Spinal cord (tissue), 10 donors: ENCODE measurements around the gene SPTSSB. TPM values are rescaled to one million over a fixed set of nuclear protein-coding genes. Genes with fewer than 3 reads are reported as not detected.

Source experiments
- DNase-seq, 6 donors: peaks; one replicate each; pipeline versions ENCODE4 v3.0.0 to v3.0.0-alpha.2; 2013 to 2015; ENCODE audit warnings: low spot score in 6 of 6, low read depth in 4 of 6
- H3K27ac ChIP-seq: one replicate; pipeline ENCODE4 v1.5.1; 2013; ENCODE audit warnings: low read depth, low read length, control low read depth
- H3K27me3 ChIP-seq: one replicate; pipeline ENCODE4 v1.6.1; 2013; ENCODE audit warnings: low read length; ENCODE audit not compliant: control insufficient read depth, insufficient read depth
- H3K36me3 ChIP-seq: one replicate; pipeline ENCODE4 v1.6.1; 2013; ENCODE audit warnings: low read length; ENCODE audit not compliant: control insufficient read depth, insufficient read depth
- H3K4me1 ChIP-seq: one replicate; pipeline ENCODE4 v1.6.1; 2013; ENCODE audit warnings: low read length; ENCODE audit not compliant: control insufficient read depth, insufficient read depth
- H3K4me3 ChIP-seq: one replicate; pipeline ENCODE4 v1.5.1; 2013; ENCODE audit warnings: low read depth, low read length, control low read depth
- H3K9me3 ChIP-seq: one replicate; pipeline ENCODE4 v1.6.1; 2013; ENCODE audit warnings: low read length; ENCODE audit not compliant: control insufficient read depth, insufficient read depth
- WGBS: methylation state at CpG from one replicate; pipeline ENCODE4 v1.1.5; 2013; ENCODE audit warnings: missing lambda C conversion rate; ENCODE audit not compliant: insufficient coverage; 5-methylcytosine and 5-hydroxymethylcytosine counted together
- polyA plus RNA-seq, 2 donors: library from polyadenylated mRNA; unstranded; fragments of 120-200 nt; gene quantifications; one replicate each; pipeline ENCODE4 v1.2.1, GENCODE V29; 2013; ENCODE audit not compliant: insufficient read length in 2 of 2
- total RNA-seq, 2 donors: library from RNA; depleted of rRNA in 1 of 2; stranded (reverse); fragments of 120-200 nt in 1 of 2; fragments of >200 nt in 1 of 2; gene quantifications; one replicate each; pipeline versions ENCODE4 v1.2.3 to v1.2.4, GENCODE V29; 2013 to 2014
- donor health status: healthy.

Gene SPTSSB
- total and polyA plus RNA-seq, 4 donors = 1.9 to 16.1 (median 10.5) TPM

GRCh38 chr3:161345023-161345422 is 26.3 kb downstream of the SPTSSB start:
- 60% methylated on average over 1 of the region's 2 CpGs for WGBS
- H3K36me3 ChIP-seq = no peaks in the 10 kb centered on the region
- H3K9me3 ChIP-seq = no peaks in the 10 kb centered on the region
- H3K27me3 ChIP-seq = no peaks in the 10 kb centered on the region
- peak in 1 of 6 donors; percentile 25 for DNase-seq
- H3K4me3 ChIP-seq = no peak overlapping the region
- H3K4me1 ChIP-seq = no peaks in the 10 kb centered on the region
- H3K27ac ChIP-seq = no peak overlapping the region

GRCh38 chr3:161343986-161344385 is 27.3 kb downstream of the SPTSSB start:
- peak in 1 of 6 donors; percentile 32 for DNase-seq
- no peaks in the 10 kb centered on the region for H3K36me3 ChIP-seq
- H3K9me3 ChIP-seq = no peaks in the 10 kb centered on the region
- H3K27ac ChIP-seq = no peak overlapping the region
- H3K27me3 ChIP-seq = no peaks in the 10 kb centered on the region
- H3K4me3 ChIP-seq = no peak overlapping the region
- no peaks in the 10 kb centered on the region for H3K4me1 ChIP-seq
- 100% methylated on average over 1 of the region's 1 CpG for WGBS

- no CpG with 5 or more reads among the region's 3 CpGs for whole genome bisulfite sequencing
- Histone ChIP-seq H3K9me3 (no peaks in the 10 kb centered on the region), H3K4me1 (no peaks in the 10 kb centered on the region), H3K27ac (no peak overlapping the region), H3K27me3 (no peaks in the 10 kb centered on the region), H3K36me3 (no peaks in the 10 kb centered on the region), H3K4me3 (no peak overlapping the region)
- DNase-seq = no peak
Observed at GRCh38 chr3:161343540-161343939, 27.8 kb downstream of the SPTSSB start.

GRCh38 chr3:161342629-161343028 is 28.7 kb downstream of the SPTSSB start:
- H3K4me3 ChIP-seq = no peak overlapping the region
- H3K9me3 ChIP-seq = no peaks in the 10 kb centered on the region
- H3K36me3 ChIP-seq = no peaks in the 10 kb centered on the region
- H3K27me3 ChIP-seq = no peaks in the 10 kb centered on the region
- no peak for DNase-seq
- no peak overlapping the region for H3K27ac ChIP-seq
- H3K4me1 ChIP-seq = no peaks in the 10 kb centered on the region
- whole genome bisulfite sequencing = no CpG with 5 or more reads among the region's 3 CpGs

GRCh38 chr3:161339517-161340500 is 31.5 kb downstream of the SPTSSB start:
- Histone ChIP-seq H3K27ac (no peak overlapping the region), H3K36me3 (no peaks in the 10 kb centered on the region), H3K27me3 (no peaks in the 10 kb centered on the region), H3K4me1 (no peaks in the 10 kb centered on the region), H3K4me3 (no peak overlapping the region), H3K9me3 (no peaks in the 10 kb centered on the region)
- no peak for DNase-seq
- 58% methylated on average over 2 of the region's 4 CpGs for WGBS

- no peaks in the 10 kb centered on the region for H3K9me3 ChIP-seq
- H3K4me1 ChIP-seq = no peaks in the 10 kb centered on the region
- no peak for DNase-seq
- H3K36me3 ChIP-seq = no peaks in the 10 kb centered on the region
- no peak overlapping the region for H3K27ac ChIP-seq
- no peaks in the 10 kb centered on the region for H3K27me3 ChIP-seq
- H3K4me3 ChIP-seq = no peak overlapping the region
Observed at GRCh38 chr3:161337311-161337710, 34.0 kb downstream of the SPTSSB start.

- H3K4me1 ChIP-seq = no peaks in the 10 kb centered on the region
- no peak overlapping the region for H3K4me3 ChIP-seq
- H3K27ac ChIP-seq = no peak overlapping the region
- WGBS = 67% methylated on average over 2 of the region's 2 CpGs
- no peaks in the 10 kb centered on the region for H3K27me3 ChIP-seq
- H3K36me3 ChIP-seq = no peaks in the 10 kb centered on the region
- H3K9me3 ChIP-seq = no peaks in the 10 kb centered on the region
- DNase-seq = no peak
Observed at GRCh38 chr3:161336661-161337060, 34.7 kb downstream of the SPTSSB start.

- H3K4me3 ChIP-seq = no peak overlapping the region
- H3K36me3 ChIP-seq = no peaks in the 10 kb centered on the region
- WGBS = no CpG with 5 or more reads among the region's 2 CpGs
- H3K4me1 ChIP-seq = no peaks in the 10 kb centered on the region
- no peak overlapping the region for H3K27ac ChIP-seq
- H3K9me3 ChIP-seq = no peaks in the 10 kb centered on the region
- no peaks in the 10 kb centered on the region for H3K27me3 ChIP-seq
- no peak for DNase-seq
Observed at GRCh38 chr3:161333696-161334095, 37.6 kb downstream of the SPTSSB start.

- WGBS = 57% methylated on average over 1 of the region's 1 CpG
- no peak for DNase-seq
- no peaks in the 10 kb centered on the region for H3K9me3 ChIP-seq
- H3K36me3 ChIP-seq = no peaks in the 10 kb centered on the region
- H3K27me3 ChIP-seq = no peaks in the 10 kb centered on the region
- no peak overlapping the region for H3K27ac ChIP-seq
- H3K4me1 ChIP-seq = no peaks in the 10 kb centered on the region
- no peak overlapping the region for H3K4me3 ChIP-seq
Observed at GRCh38 chr3:161332792-161333191, 38.5 kb downstream of the SPTSSB start.

GRCh38 chr3:161325059-161325458 is 46.3 kb downstream of the SPTSSB start:
- H3K4me1 ChIP-seq = no peaks in the 10 kb centered on the region
- 90% methylated on average over 2 of the region's 2 CpGs for WGBS
- no peak overlapping the region for H3K27ac ChIP-seq
- H3K9me3 ChIP-seq = peaks cover 3% of the 10 kb centered on the region
- H3K27me3 ChIP-seq = no peaks in the 10 kb centered on the region
- H3K4me3 ChIP-seq = no peak overlapping the region
- DNase-seq = no peak
- H3K36me3 ChIP-seq = no peaks in the 10 kb centered on the region
